MM.1S (cell line): ENCODE data around the gene SNX2.

Experiments
- DNase-seq: peaks from one replicate; pipeline ENCODE4 v3.0.0-alpha.2; 2015
- H2AFZ ChIP-seq: fragments of 300-600 bp; sonication (generic); 2 replicates; pipeline ENCODE4 v1.6.0; 2016; ENCODE audit warnings: antibody characterized with exemption, low read length
- H3F3A ChIP-seq: fragments of 300-600 bp; sonication (generic); 2 replicates; pipeline ENCODE4 v1.6.1; 2016; ENCODE audit warnings: mild to moderate bottlenecking, antibody characterized with exemption, low read length, moderate library complexity, mixed read lengths; ENCODE audit not compliant: insufficient read depth
- H3K27ac ChIP-seq: fragments of 300-600 bp; sonication (generic); 2 replicates; pipeline ENCODE4 v1.5.1; 2016; ENCODE audit warnings: mild to moderate bottlenecking, low read length
- H3K27me3 ChIP-seq: fragments of 300-600 bp; sonication (generic); replicated peaks from 2 replicates; pipeline ENCODE4 v1.6.0; 2016; ENCODE audit warnings: low read length; ENCODE audit not compliant: insufficient read depth
- H3K36me3 ChIP-seq: fragments of 300-600 bp; sonication (generic); replicated peaks from 2 replicates; pipeline ENCODE4 v1.6.1; 2016; ENCODE audit warnings: mild to moderate bottlenecking, low read length, mixed read lengths; ENCODE audit not compliant: insufficient read depth
- H3K4me1 ChIP-seq: fragments of 300-600 bp; sonication (generic); 2 replicates; pipeline ENCODE4 v1.6.1; 2016; ENCODE audit warnings: low read length, mixed read lengths
- H3K4me2 ChIP-seq: fragments of 300-600 bp; sonication (generic); 2 replicates; pipeline ENCODE4 v1.6.0; 2016; ENCODE audit warnings: low read depth, low read length
- H3K4me3 ChIP-seq: fragments of 300-600 bp; sonication (generic); 2 replicates; pipeline ENCODE4 v1.5.1; 2016; ENCODE audit warnings: low read length, mixed read lengths
- H3K79me2 ChIP-seq: fragments of 300-600 bp; sonication (generic); 2 replicates; pipeline ENCODE4 v1.6.1; 2016; ENCODE audit warnings: mixed run types, low read length, mixed read lengths
- H3K9ac ChIP-seq: fragments of 300-600 bp; sonication (generic); 2 replicates; pipeline ENCODE4 v1.6.1; 2016; ENCODE audit warnings: low read length, mixed read lengths
- H3K9me2 ChIP-seq: fragments of 300-600 bp; sonication (generic); replicated peaks from 2 replicates; pipeline ENCODE4 v1.6.1; 2016; ENCODE audit warnings: mild to moderate bottlenecking, low read length, mixed read lengths; ENCODE audit not compliant: insufficient read depth
- H3K9me3 ChIP-seq: fragments of 300-600 bp; sonication (generic); replicated peaks from 2 replicates; pipeline ENCODE4 v1.6.1; 2016; ENCODE audit warnings: mild to moderate bottlenecking, low read length, mixed read lengths; ENCODE audit not compliant: insufficient read depth
- H4K20me1 ChIP-seq: fragments of 300-600 bp; sonication (generic); 2 replicates; pipeline ENCODE4 v1.6.1; 2016; ENCODE audit warnings: mild to moderate bottlenecking, low read length, moderate library complexity, mixed read lengths; ENCODE audit not compliant: insufficient read depth
- EZH2 ChIP-seq: fragments of 300-600 bp; sonication (generic); optimal IDR thresholded peaks from 2 replicates; pipeline ENCODE3; 2017; ENCODE audit warnings: low read depth, mild to moderate bottlenecking, antibody characterized with exemption, low read length, mixed read lengths
- EZH2phosphoT487 ChIP-seq: fragments of 300-600 bp; sonication (generic); IDR thresholded peaks from 2 replicates; pipeline ENCODE4 v1.6.1; 2018; ENCODE audit warnings: antibody characterized with exemption, low read length
- TF ChIP-seq, protein P1 (sequence below): fragments of 300-600 bp; sonication (generic); IDR thresholded peaks from 2 replicates; pipeline ENCODE4 v1.5.1; 2016; ENCODE audit warnings: antibody characterized with exemption, low read length, mixed read lengths

Gene SNX2

DNA sequence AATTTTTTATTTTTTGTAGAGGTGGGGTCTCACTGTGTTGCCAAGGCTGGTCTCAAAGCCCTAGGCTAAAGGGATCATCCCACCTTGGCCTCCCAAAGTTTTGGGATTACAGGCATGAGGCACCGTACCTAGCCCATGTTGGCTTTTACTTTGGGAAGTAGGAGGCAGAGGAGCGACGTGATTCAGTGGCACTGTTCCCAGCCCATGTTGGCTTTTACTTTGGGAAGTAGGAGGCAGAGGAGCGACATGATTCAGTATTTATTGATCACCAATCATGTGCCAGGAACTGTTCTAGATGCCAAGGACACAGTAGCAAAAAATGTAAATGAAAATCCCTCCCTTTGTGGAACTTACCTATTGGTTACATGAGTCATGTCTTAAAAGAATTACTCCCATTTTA, 88.8 kb downstream of the SNX2 start:
- no peak for TF ChIP-seq EZH2phosphoT487
- TF ChIP-seq, protein P1, sequence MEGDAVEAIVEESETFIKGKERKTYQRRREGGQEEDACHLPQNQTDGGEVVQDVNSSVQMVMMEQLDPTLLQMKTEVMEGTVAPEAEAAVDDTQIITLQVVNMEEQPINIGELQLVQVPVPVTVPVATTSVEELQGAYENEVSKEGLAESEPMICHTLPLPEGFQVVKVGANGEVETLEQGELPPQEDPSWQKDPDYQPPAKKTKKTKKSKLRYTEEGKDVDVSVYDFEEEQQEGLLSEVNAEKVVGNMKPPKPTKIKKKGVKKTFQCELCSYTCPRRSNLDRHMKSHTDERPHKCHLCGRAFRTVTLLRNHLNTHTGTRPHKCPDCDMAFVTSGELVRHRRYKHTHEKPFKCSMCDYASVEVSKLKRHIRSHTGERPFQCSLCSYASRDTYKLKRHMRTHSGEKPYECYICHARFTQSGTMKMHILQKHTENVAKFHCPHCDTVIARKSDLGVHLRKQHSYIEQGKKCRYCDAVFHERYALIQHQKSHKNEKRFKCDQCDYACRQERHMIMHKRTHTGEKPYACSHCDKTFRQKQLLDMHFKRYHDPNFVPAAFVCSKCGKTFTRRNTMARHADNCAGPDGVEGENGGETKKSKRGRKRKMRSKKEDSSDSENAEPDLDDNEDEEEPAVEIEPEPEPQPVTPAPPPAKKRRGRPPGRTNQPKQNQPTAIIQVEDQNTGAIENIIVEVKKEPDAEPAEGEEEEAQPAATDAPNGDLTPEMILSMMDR = no peak
- TF ChIP-seq EZH2 = no peak
- no peaks in the 10 kb centered on the region for H3K27me3 ChIP-seq
- no peak overlapping the region for H2AFZ ChIP-seq
- H4K20me1 ChIP-seq = no peaks in the 10 kb centered on the region
- no peaks in the 10 kb centered on the region for H3K9me3 ChIP-seq
- H3K36me3 ChIP-seq = no peaks in the 10 kb centered on the region
- H3K4me2 ChIP-seq = no peak overlapping the region
- H3K9ac ChIP-seq = no peak overlapping the region
- no peaks in the 10 kb centered on the region for H3K4me1 ChIP-seq
- no peaks in the 10 kb centered on the region for H3K79me2 ChIP-seq
- DNase-seq = no peak
- H3K9me2 ChIP-seq = no peaks in the 10 kb centered on the region
- no peak overlapping the region for H3K27ac ChIP-seq
- H3K4me3 ChIP-seq = no peak overlapping the region
- H3F3A ChIP-seq = no peaks in the 10 kb centered on the region

DNA sequence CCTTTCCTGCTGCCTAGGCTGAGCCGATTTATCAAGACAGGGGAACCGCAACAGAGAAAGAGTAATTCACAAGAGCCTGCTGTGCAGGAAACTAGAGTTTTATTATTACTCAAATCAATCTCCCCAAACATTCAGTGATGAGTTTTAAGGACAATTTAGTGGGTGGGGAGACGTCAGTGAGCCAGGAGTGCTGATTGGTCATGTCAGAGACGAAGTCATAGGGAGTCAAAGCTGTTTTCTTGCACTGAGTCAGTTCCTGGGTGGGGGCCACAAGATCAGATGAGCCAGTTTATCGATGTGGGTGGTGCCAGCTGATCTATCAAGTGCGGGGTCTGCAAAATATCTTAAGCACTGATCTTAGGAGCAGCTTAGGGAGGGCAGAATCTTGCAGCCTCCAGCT, 89.5 kb downstream of the SNX2 start:
- H3K79me2 ChIP-seq = no peaks in the 10 kb centered on the region
- no peaks in the 10 kb centered on the region for H3K9me3 ChIP-seq
- no peaks in the 10 kb centered on the region for H3F3A ChIP-seq
- H3K4me3 ChIP-seq = no peak overlapping the region
- H4K20me1 ChIP-seq = no peaks in the 10 kb centered on the region
- no peaks in the 10 kb centered on the region for H3K27me3 ChIP-seq
- DNase-seq = no peak
- no peak for TF ChIP-seq EZH2
- TF ChIP-seq EZH2phosphoT487 = no peak
- TF ChIP-seq, protein P1 = no peak
- H2AFZ ChIP-seq = no peak overlapping the region
- H3K9me2 ChIP-seq = no peaks in the 10 kb centered on the region
- no peaks in the 10 kb centered on the region for H3K4me1 ChIP-seq
- no peak overlapping the region for H3K4me2 ChIP-seq
- H3K9ac ChIP-seq = no peak overlapping the region
- no peak overlapping the region for H3K27ac ChIP-seq
- no peaks in the 10 kb centered on the region for H3K36me3 ChIP-seq

DNA sequence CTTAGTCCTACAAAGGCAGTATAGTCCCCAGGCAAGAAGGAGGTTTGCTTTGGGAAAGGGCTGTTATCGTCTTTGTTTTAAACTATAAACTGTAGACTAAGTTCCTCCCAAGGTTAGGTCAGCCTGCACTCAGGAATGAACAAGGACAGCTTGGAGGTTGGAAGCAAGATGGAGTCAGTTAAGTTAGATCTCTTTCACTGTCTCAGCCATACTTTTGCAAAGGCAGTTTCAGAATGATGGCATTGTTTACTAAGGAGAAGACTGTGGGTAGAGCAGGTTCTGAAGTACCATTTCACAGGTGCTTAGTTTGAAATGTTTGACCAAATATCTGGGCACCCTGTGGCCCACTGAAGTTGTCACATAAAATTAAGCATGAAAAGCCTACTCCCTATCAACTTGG, 90.0 kb downstream of the SNX2 start:
- H3K9ac ChIP-seq = no peak overlapping the region
- no peak overlapping the region for H3K27ac ChIP-seq
- no peaks in the 10 kb centered on the region for H4K20me1 ChIP-seq
- H3K9me2 ChIP-seq = no peaks in the 10 kb centered on the region
- no peaks in the 10 kb centered on the region for H3K79me2 ChIP-seq
- no peaks in the 10 kb centered on the region for H3K27me3 ChIP-seq
- H3K4me1 ChIP-seq = no peaks in the 10 kb centered on the region
- H2AFZ ChIP-seq = no peak overlapping the region
- no peaks in the 10 kb centered on the region for H3K9me3 ChIP-seq
- DNase-seq = no peak
- no peaks in the 10 kb centered on the region for H3F3A ChIP-seq
- H3K36me3 ChIP-seq = no peaks in the 10 kb centered on the region
- H3K4me2 ChIP-seq = no peak overlapping the region
- H3K4me3 ChIP-seq = no peak overlapping the region
- TF ChIP-seq EZH2phosphoT487 (no peak), EZH2 (no peak)
- TF ChIP-seq, protein P1 = no peak
